ENCODE results near the gene FAM219A. TPM values are rescaled to one million over a fixed set of nuclear protein-coding genes. Genes with fewer than 3 reads are reported as not detected.

The FAM219A gene
- polyA plus RNA-seq, 3 donors = 0.61 to 15.3 (median 1.2) TPM

- Histone ChIP-seq H2AFZ (ENCODE audit: insufficient read depth, low read depth, low read length, poor library complexity, severe bottlenecking) (no peak overlapping the region), H4K20me1 (ENCODE audit: insufficient read depth, low read length) (no peaks in the 10 kb centered on the region), H3K36me3 (replicated peaks in 1 of 2; ENCODE audit: control insufficient read depth in 1 of 2, insufficient read depth in 2 of 2, low read length in 2 of 2) (no peaks in the 10 kb centered on the region), H3K27ac (ENCODE audit: low read depth in 1 of 2, low read length in 2 of 2) (no peak overlapping the region), H3K4me3 (replicated peaks in 1 of 3; ENCODE audit: low read depth in 2 of 3, low read length in 3 of 3) (no peak overlapping the region), H3K9me3 (replicated peaks in 1 of 2; ENCODE audit: control insufficient read depth in 1 of 2, insufficient read depth in 1 of 2, low read length in 2 of 2) (no peaks in the 10 kb centered on the region), H3K27me3 (ENCODE audit: control insufficient read depth in 2 of 2, insufficient read depth in 2 of 2, low read length in 2 of 2) (no peaks in the 10 kb centered on the region), H3K9ac (ENCODE audit: insufficient read depth, low read length, poor library complexity, severe bottlenecking) (no peak overlapping the region), H3K4me2 (replicated peaks; ENCODE audit: extremely low read depth, low read length, poor library complexity, severe bottlenecking) (no peak overlapping the region), H3K4me1 (ENCODE audit: control insufficient read depth in 1 of 2, insufficient read depth in 2 of 2, low read length in 2 of 2) (no peaks in the 10 kb centered on the region), H3K79me2 (ENCODE audit: insufficient read depth, low read length) (no peaks in the 10 kb centered on the region)
- Mint-ChIP-seq H3K27me3 (ENCODE audit: low read depth in 3 of 3) (peaks cover 3 to 6% (median 3%) of the 10 kb centered on the region in 3 donors), H3K4me3 (no peak overlapping the region), H3K4me1 (peaks cover 2% of the 10 kb centered on the region), H3K36me3 (no peaks in the 10 kb centered on the region), H3K9me3 (no peaks in the 10 kb centered on the region), H3K27ac (no peak overlapping the region)
- 0% methylated on average over 1 of the region's 3 CpGs for WGBS (ENCODE audit: insufficient coverage)
- TF ChIP-seq, protein P1, sequence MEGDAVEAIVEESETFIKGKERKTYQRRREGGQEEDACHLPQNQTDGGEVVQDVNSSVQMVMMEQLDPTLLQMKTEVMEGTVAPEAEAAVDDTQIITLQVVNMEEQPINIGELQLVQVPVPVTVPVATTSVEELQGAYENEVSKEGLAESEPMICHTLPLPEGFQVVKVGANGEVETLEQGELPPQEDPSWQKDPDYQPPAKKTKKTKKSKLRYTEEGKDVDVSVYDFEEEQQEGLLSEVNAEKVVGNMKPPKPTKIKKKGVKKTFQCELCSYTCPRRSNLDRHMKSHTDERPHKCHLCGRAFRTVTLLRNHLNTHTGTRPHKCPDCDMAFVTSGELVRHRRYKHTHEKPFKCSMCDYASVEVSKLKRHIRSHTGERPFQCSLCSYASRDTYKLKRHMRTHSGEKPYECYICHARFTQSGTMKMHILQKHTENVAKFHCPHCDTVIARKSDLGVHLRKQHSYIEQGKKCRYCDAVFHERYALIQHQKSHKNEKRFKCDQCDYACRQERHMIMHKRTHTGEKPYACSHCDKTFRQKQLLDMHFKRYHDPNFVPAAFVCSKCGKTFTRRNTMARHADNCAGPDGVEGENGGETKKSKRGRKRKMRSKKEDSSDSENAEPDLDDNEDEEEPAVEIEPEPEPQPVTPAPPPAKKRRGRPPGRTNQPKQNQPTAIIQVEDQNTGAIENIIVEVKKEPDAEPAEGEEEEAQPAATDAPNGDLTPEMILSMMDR (IDR thresholded peaks at IDR 0.05) = no peak
- intact Hi-C loops (cut with micrococcal nuclease) = no loop called here
- no peak for DNase-seq
Measured at GRCh38 chr9:34498553-34498952, 40.2 kb upstream of the FAM219A start.

DNA sequence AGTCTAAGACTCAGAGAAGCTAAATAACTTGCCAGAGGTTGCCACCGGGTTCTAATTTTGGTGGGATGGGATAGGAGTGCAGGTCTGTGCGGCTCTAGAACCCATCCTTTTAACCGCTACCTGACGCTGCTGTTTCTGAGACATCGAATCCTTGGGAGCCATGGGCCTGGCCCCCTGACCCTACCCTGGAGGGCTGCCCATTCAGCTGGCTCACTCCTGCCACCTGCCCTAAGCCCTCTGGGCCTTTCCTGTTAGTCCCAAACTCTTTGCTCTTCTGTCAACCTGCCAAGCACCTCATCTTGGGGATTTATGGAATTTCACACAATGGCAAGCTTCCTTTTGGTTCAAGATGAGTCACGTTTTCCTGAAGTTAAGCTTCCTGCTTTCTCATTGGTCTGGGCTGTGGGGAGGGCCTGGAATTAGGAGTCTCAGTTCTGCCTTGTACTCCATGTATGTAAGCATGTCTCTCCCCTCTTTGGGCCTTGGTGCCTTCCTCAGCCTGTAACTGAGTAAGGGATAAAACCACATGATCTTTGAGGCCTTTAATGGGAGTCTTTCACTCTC is 37.9 kb upstream of the FAM219A start:
- H3K4me2 ChIP-seq (replicated peaks; ENCODE audit: extremely low read depth, low read length, poor library complexity, severe bottlenecking) = no peak overlapping the region
- Mint-ChIP-seq H3K27me3 (ENCODE audit: low read depth in 3 of 3) (peaks cover 3 to 6% (median 4%) of the 10 kb centered on the region in 3 donors), H3K9me3 (no peaks in the 10 kb centered on the region), H3K4me3 (no peak overlapping the region), H3K27ac (no peak overlapping the region), H3K4me1 (peaks cover 2% of the 10 kb centered on the region), H3K36me3 (no peaks in the 10 kb centered on the region)
- no peaks in the 10 kb centered on the region for H3K36me3 ChIP-seq (replicated peaks in 1 of 2; ENCODE audit: control insufficient read depth in 1 of 2, insufficient read depth in 2 of 2, low read length in 2 of 2)
- 100% methylated on average over 3 of the region's 6 CpGs for WGBS (ENCODE audit: insufficient coverage)
- TF ChIP-seq, protein P1 (IDR thresholded peaks at IDR 0.05) = no peak
- no peaks in the 10 kb centered on the region for H3K4me1 ChIP-seq (ENCODE audit: control insufficient read depth in 1 of 2, insufficient read depth in 2 of 2, low read length in 2 of 2)
- H4K20me1 ChIP-seq (ENCODE audit: insufficient read depth, low read length) = no peaks in the 10 kb centered on the region
- no peaks in the 10 kb centered on the region for H3K27me3 ChIP-seq (ENCODE audit: control insufficient read depth in 2 of 2, insufficient read depth in 2 of 2, low read length in 2 of 2)
- no peak overlapping the region for H2AFZ ChIP-seq (ENCODE audit: insufficient read depth, low read depth, low read length, poor library complexity, severe bottlenecking)
- H3K4me3 ChIP-seq (replicated peaks in 1 of 3; ENCODE audit: low read depth in 2 of 3, low read length in 3 of 3) = no peak overlapping the region
- intact Hi-C loops (cut with micrococcal nuclease) = no loop called here
- no peak overlapping the region for H3K9ac ChIP-seq (ENCODE audit: insufficient read depth, low read length, poor library complexity, severe bottlenecking)
- H3K9me3 ChIP-seq (replicated peaks in 1 of 2; ENCODE audit: control insufficient read depth in 1 of 2, insufficient read depth in 1 of 2, low read length in 2 of 2) = no peaks in the 10 kb centered on the region
- no peaks in the 10 kb centered on the region for H3K79me2 ChIP-seq (ENCODE audit: insufficient read depth, low read length)
- no peak overlapping the region for H3K27ac ChIP-seq (ENCODE audit: low read depth in 1 of 2, low read length in 2 of 2)
- DNase-seq = no peak

Measured in CD14-positive monocyte (primary cell).